ENCODE results near the gene LRMDA.

- no peak for TF ChIP-seq POLR2AphosphoS5 (IDR thresholded peaks at IDR 0.05)
- no peak for TF ChIP-seq CTCF (IDR thresholded peaks at IDR 0.05)
These were observed 288.7 kb downstream of the LRMDA start for GRCh38 chr10:75720157-75720556.
